DOHH2 (cell line): ENCODE data around the gene LIMS1.
A peak's percentile ranks its signal among the peaks of the same experiment; 100 is the strongest.

Experiments
- H3F3A ChIP-seq: fragments of 200-600 bp; sonication (generic), shearing (Covaris generic); 2 replicates; pipeline ENCODE4 v1.6.0; 2016; ENCODE audit warnings: antibody characterized with exemption, mild to moderate bottlenecking; ENCODE audit not compliant: control insufficient read depth, insufficient read depth
- H3K27ac ChIP-seq: fragments of 200-600 bp; sonication (generic); 2 replicates; pipeline ENCODE4 v1.5.1; 2014; ENCODE audit warnings: low read depth, mild to moderate bottlenecking, low read length, moderate library complexity
- H3K27me3 ChIP-seq: fragments of 200-600 bp; sonication (generic); 2 replicates; pipeline ENCODE4 v1.6.1; 2014; ENCODE audit warnings: mild to moderate bottlenecking, low read length, mixed read lengths; ENCODE audit not compliant: control insufficient read depth
- H3K36me3 ChIP-seq: fragments of 200-600 bp; sonication (generic); 2 replicates; pipeline ENCODE4 v1.6.1; 2014; ENCODE audit warnings: mild to moderate bottlenecking, low read length, moderate library complexity, mixed read lengths; ENCODE audit not compliant: control insufficient read depth
- H3K4me1 ChIP-seq: fragments of 200-600 bp; sonication (generic); 2 replicates; pipeline ENCODE4 v1.6.1; 2014; ENCODE audit warnings: mild to moderate bottlenecking, low read length, mixed read lengths; ENCODE audit not compliant: control insufficient read depth
- H3K4me2 ChIP-seq: fragments of 200-600 bp; sonication (generic); 2 replicates; pipeline ENCODE4 v1.6.0; 2014; ENCODE audit warnings: mild to moderate bottlenecking, low read length, moderate library complexity
- H3K4me3 ChIP-seq: fragments of 200-600 bp; sonication (generic); 2 replicates; pipeline ENCODE4 v1.5.1; 2014; ENCODE audit warnings: mild to moderate bottlenecking, low read length, mixed read lengths
- H3K79me2 ChIP-seq: fragments of 200-600 bp; sonication (generic); 2 replicates; pipeline ENCODE4 v1.6.1; 2014; ENCODE audit warnings: mild to moderate bottlenecking, low read length, mixed read lengths; ENCODE audit not compliant: control insufficient read depth
- H3K9me2 ChIP-seq: fragments of 200-600 bp; sonication (generic); replicated peaks from 2 replicates; pipeline ENCODE4 v1.6.1; 2014; ENCODE audit warnings: mild to moderate bottlenecking, low read length, mixed read lengths; ENCODE audit not compliant: control insufficient read depth
- H3K9me3 ChIP-seq: fragments of 200-600 bp; sonication (generic); 2 replicates; pipeline ENCODE4 v1.6.1; 2014; ENCODE audit warnings: antibody characterized with exemption, low read length, mixed read lengths; ENCODE audit not compliant: control insufficient read depth, insufficient read depth
- H4K20me1 ChIP-seq: fragments of 200-600 bp; sonication (generic); 2 replicates; pipeline ENCODE4 v1.6.0; 2014; ENCODE audit warnings: low read depth, mild to moderate bottlenecking, antibody characterized with exemption, low read length, moderate library complexity; ENCODE audit not compliant: control insufficient read depth, insufficient read depth
- EZH2phosphoT487 ChIP-seq: fragments of 200-600 bp; sonication (generic); IDR thresholded peaks from 2 replicates; pipeline ENCODE4 v1.6.1; 2017; ENCODE audit warnings: borderline replicate concordance, mild to moderate bottlenecking, antibody characterized with exemption, low read length, moderate library complexity, mixed read lengths
- TF ChIP-seq, protein P1 (sequence below): fragments of 200-600 bp; sonication (generic); IDR thresholded peaks from one replicate; pipeline ENCODE4 v1.5.1; 2014; ENCODE audit warnings: antibody characterized with exemption, mild to moderate bottlenecking, low read depth, low read length; ENCODE audit not compliant: poor library complexity, severe bottlenecking

Gene LIMS1

DNA sequence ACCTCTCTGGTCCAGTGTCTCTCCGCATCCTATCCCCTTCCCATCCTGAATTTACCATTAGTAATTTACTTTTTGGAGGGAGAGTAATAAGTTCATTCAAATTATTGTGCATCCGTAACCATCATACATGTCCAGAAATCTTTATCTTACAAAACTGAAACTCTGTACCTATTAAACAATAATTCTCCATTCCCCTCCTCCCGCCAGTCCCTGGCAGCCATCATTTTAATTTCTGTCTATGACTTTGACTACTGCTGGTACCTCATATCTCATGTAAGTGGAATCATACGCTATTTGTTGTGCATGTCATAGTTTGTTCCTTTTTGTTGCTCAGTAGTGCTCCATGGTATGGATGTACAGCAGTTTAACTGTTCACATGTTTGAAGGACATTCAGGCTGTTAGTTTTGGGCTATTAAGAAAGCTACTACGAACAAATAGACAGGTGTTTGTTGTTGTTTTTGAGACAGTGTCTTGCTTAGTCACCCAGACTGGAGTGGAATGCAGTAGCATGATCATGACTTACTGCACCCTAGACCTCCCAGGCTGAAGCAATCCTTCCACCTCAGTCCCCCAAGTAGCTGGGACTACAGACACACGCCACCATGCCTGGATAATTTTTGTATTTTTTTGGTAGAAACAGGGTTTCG lies 2.0 kb downstream of the LIMS1 start:
- peak overlapping the region; percentile 90 for H3K4me2 ChIP-seq
- no peaks in the 10 kb centered on the region for H3K9me3 ChIP-seq
- H3K36me3 ChIP-seq = peaks cover 9% of the 10 kb centered on the region; the same call in 1 of the 2 replicates
- H4K20me1 ChIP-seq = peaks cover 6% of the 10 kb centered on the region; the same call in 1 of the 2 replicates
- no peak for TF ChIP-seq EZH2phosphoT487
- TF ChIP-seq, protein P1, sequence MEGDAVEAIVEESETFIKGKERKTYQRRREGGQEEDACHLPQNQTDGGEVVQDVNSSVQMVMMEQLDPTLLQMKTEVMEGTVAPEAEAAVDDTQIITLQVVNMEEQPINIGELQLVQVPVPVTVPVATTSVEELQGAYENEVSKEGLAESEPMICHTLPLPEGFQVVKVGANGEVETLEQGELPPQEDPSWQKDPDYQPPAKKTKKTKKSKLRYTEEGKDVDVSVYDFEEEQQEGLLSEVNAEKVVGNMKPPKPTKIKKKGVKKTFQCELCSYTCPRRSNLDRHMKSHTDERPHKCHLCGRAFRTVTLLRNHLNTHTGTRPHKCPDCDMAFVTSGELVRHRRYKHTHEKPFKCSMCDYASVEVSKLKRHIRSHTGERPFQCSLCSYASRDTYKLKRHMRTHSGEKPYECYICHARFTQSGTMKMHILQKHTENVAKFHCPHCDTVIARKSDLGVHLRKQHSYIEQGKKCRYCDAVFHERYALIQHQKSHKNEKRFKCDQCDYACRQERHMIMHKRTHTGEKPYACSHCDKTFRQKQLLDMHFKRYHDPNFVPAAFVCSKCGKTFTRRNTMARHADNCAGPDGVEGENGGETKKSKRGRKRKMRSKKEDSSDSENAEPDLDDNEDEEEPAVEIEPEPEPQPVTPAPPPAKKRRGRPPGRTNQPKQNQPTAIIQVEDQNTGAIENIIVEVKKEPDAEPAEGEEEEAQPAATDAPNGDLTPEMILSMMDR = no peak
- peaks cover 26% of the 10 kb centered on the region for H3K4me1 ChIP-seq
- no peaks in the 10 kb centered on the region for H3K27me3 ChIP-seq
- peak overlapping the region; percentile 89 for H3K4me3 ChIP-seq
- no peaks in the 10 kb centered on the region for H3F3A ChIP-seq
- no peaks in the 10 kb centered on the region for H3K9me2 ChIP-seq
- no peak overlapping the region for H3K27ac ChIP-seq
- H3K79me2 ChIP-seq = peaks cover 75% of the 10 kb centered on the region

DNA sequence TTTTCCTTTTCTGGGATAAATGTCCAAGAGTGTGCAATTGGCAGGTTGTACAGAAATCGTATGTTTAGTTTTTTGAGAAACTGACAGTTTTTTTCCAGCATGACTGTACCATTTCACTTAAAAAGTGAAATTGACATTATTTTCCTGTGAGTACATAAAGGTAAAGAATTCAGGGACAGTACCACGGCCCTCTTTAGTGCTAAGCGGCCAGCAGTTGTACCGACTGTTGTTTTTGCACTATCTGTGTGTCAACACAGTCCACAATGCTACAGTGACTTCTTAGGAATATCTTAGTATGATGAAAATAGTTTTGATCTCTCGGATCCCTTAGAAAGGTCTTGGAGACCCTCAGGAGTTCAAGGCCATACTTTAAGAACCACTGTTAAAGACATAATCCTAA lies 2.6 kb downstream of the LIMS1 start:
- Histone ChIP-seq H3K4me1 (peaks cover 26% of the 10 kb centered on the region), H3K4me3 (no peak overlapping the region), H3K79me2 (peaks cover 82% of the 10 kb centered on the region), H3K9me3 (0 out of 2 replicates have a peak, but pooled peaks cover under 1% of the 10 kb centered on the region), H3F3A (no peaks in the 10 kb centered on the region), H3K36me3 (peaks cover 16% of the 10 kb centered on the region), H4K20me1 (peaks cover 6% of the 10 kb centered on the region; the same call in 1 of the 2 replicates), H3K4me2 (peak overlapping the region; percentile 90; the same call in 1 of the 2 replicates), H3K27me3 (no peaks in the 10 kb centered on the region), H3K9me2 (no peaks in the 10 kb centered on the region), H3K27ac (no peak overlapping the region)
- no peak for TF ChIP-seq EZH2phosphoT487
- TF ChIP-seq, protein P1 = no peak

DNA sequence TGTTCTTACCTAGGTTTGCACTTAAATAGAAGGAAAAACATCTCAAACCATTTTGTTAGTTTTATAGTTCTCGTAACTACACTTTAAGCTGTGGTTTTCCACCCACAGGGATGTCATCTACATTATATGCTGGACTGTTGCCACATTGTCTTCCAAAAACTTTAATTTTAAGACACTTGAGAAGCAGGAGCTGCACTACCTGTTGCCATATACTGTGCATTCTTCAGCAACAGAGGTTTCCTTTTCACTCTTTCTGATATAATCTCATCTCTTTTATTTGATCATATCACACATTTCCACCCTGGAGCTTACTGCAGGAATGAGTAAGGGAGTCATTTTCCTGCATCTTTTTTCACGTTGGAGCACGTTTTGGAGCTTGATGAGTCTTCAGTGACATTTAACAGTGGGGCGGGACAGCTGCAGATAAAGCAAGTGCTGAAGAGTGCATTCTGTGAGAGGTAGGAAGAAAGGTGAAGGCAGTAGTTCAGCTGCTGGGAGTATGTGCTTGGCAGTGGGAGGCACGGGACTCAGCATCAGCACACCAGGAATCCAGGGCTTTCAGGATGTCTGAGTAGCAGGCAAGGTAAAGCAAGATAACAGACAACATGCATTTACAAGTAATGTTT lies 3.8 kb downstream of the LIMS1 start:
- no peak for TF ChIP-seq EZH2phosphoT487
- TF ChIP-seq, protein P1 = no peak
- Histone ChIP-seq H3K79me2 (peaks cover 93% of the 10 kb centered on the region), H3K36me3 (peaks cover 27% of the 10 kb centered on the region), H4K20me1 (peaks cover 6% of the 10 kb centered on the region; the same call in 1 of the 2 replicates), H3K27ac (no peak overlapping the region), H3F3A (no peaks in the 10 kb centered on the region), H3K9me2 (no peaks in the 10 kb centered on the region), H3K4me2 (no peak overlapping the region), H3K9me3 (0 out of 2 replicates have a peak, but pooled peaks cover 7% of the 10 kb centered on the region), H3K4me3 (no peak overlapping the region), H3K27me3 (no peaks in the 10 kb centered on the region), H3K4me1 (peaks cover 22% of the 10 kb centered on the region)
